ENCODE results near the gene EDC4. TPM values are rescaled to one million over a fixed set of nuclear protein-coding genes. Genes with fewer than 3 reads are reported as not detected.

EDC4 gene
- total and polyA plus RNA-seq, 2 experiments from 2014 or later: 39.6 to 98.5 TPM

GRCh38 chr16:67868290-67868689 lies 4.6 kb upstream of the EDC4 start:
- ATAC-seq: no peak
- peaks cover 25% of the 10 kb centered on the region for H3K79me2 ChIP-seq (replicated peaks; ENCODE audit: insufficient read depth)
- no peaks in the 10 kb centered on the region for H3K9me2 ChIP-seq (ENCODE audit: insufficient read depth)
- H3K4me3 ChIP-seq: no peak overlapping the region
- Mint-ChIP-seq H3K27me3 (ENCODE audit: insufficient read depth, low read depth, poor library complexity) (peaks cover 9% of the 10 kb centered on the region), H3K36me3 (ENCODE audit: low read depth) (peaks cover 67% of the 10 kb centered on the region), H3K27ac (no peak overlapping the region), H3K4me3 (no peak overlapping the region; the same call in 2 of the 3 replicates), H3K9me3 (no peaks in the 10 kb centered on the region; the same call in 2 of the 3 replicates), H3K4me1 (peaks cover 15% of the 10 kb centered on the region)
- TF ChIP-seq ZNF462 (CRISPR knock-in tag; IDR thresholded peaks at IDR 0.05) (no peak), STAT1 (IDR thresholded peaks at IDR 0.05; ENCODE audit: unreplicated experiment) (no peak), JUNB (IDR thresholded peaks at IDR 0.05; ENCODE audit: unreplicated experiment) (no peak), ZNF114 (CRISPR knock-in tag; IDR thresholded peaks at IDR 0.05) (no peak), ZNF331 (CRISPR knock-in tag; IDR thresholded peaks at IDR 0.05; ENCODE audit: low read depth) (no peak), CREB1 (CRISPR knock-in tag; IDR thresholded peaks at IDR 0.05; ENCODE audit: low read depth) (no peak), REST (IDR thresholded peaks at IDR 0.05; ENCODE audit: unreplicated experiment) (no peak), EZH2 (IDR thresholded peaks at IDR 0.05; ENCODE audit: low read depth, unreplicated experiment) (no peak)
- H3K27ac ChIP-seq (ENCODE audit: low read depth): no peak overlapping the region
- H4K20me1 ChIP-seq (replicated peaks; ENCODE audit: insufficient read depth): peaks cover 25% of the 10 kb centered on the region
- H3K27me3 ChIP-seq (ENCODE audit: insufficient read depth): no peaks in the 10 kb centered on the region
- peaks cover 46% of the 10 kb centered on the region for H3F3A ChIP-seq (replicated peaks; ENCODE audit: low read depth)
- H2AFZ ChIP-seq: no peak overlapping the region
- peaks cover 4% of the 10 kb centered on the region; the same call in 1 of the 2 replicates for H3K4me1 ChIP-seq (ENCODE audit: insufficient read depth)
- peaks cover 39% of the 10 kb centered on the region for H3K36me3 ChIP-seq (ENCODE audit: insufficient read depth)
- no peak for DNase-seq (ENCODE audit: low spot score)
- no peak overlapping the region for H3K4me2 ChIP-seq

Data from GM23338 (cell line).